PC-9 (cell line): ENCODE data around the gene APRT. TPM values are rescaled to one million over a fixed set of nuclear protein-coding genes. Genes with fewer than 3 reads are reported as not detected.
"Not testable (repeated sequence)": the region's sequence is repeated elsewhere in the genome, so short reads cannot be mapped to it uniquely, and the experiment has no call there.

Experiments used
- BruUV-seq: library from RNA; stranded (reverse); fragments of 400-500 nt; replicated peaks from 2 replicates; lab custom pipeline; 2021; lab: Mats Ljungman, UMichigan
- CTCF ChIA-PET: fragments of 300-600 bp; sonication (Branson Sonifier 250); formaldehyde crosslinking; loops from one replicate; lab custom pipeline; 2022; ENCODE audit warnings: antibody characterized with exemption; lab: Charles Lee
- POLR2A ChIA-PET: fragments of 300-600 bp; sonication (Branson Sonifier 250); formaldehyde crosslinking; loops from one replicate; lab custom pipeline; 2022; ENCODE audit warnings: antibody characterized with exemption; ENCODE audit not compliant: unreplicated experiment; lab: Charles Lee
- DNase-seq, 2 experiments: peaks; one replicate each; pipeline versions ENCODE4 v3.0.0 to v3.0.0-alpha.2; 2015 to 2022; ENCODE audit warnings: mixed read lengths in 1 of 2
- H2AFZ ChIP-seq: fragments of 200-600 bp; sonication (generic); 2 replicates; pipeline ENCODE4 v1.8.1; 2017; ENCODE audit warnings: antibody characterized with exemption
- H3F3A ChIP-seq: fragments of 200-600 bp; sonication (generic); 2 replicates; pipeline ENCODE4 v1.8.1; 2017; ENCODE audit warnings: antibody characterized with exemption, mild to moderate bottlenecking, low read depth; ENCODE audit not compliant: insufficient read depth
- H3K27ac ChIP-seq: fragments of 200-600 bp; sonication (generic); 2 replicates; pipeline ENCODE4 v1.6.1; 2016; ENCODE audit warnings: mixed run types
- H3K27me3 ChIP-seq: fragments of 200-600 bp; sonication (generic); 2 replicates; pipeline ENCODE4 v1.6.1; 2016; ENCODE audit warnings: low read depth, mixed run types; ENCODE audit not compliant: insufficient read depth
- H3K36me3 ChIP-seq: fragments of 200-600 bp; sonication (generic); 2 replicates; pipeline ENCODE4 v1.6.1; 2016; ENCODE audit warnings: low read depth, mixed run types
- H3K4me1 ChIP-seq: fragments of 200-600 bp; sonication (generic); replicated peaks from 2 replicates; pipeline ENCODE4 v1.6.1; 2016; ENCODE audit warnings: mixed run types; ENCODE audit not compliant: insufficient read depth
- H3K4me2 ChIP-seq: fragments of 200-600 bp; sonication (generic); 2 replicates; pipeline ENCODE4 v1.6.1; 2017; ENCODE audit warnings: mixed run types
- H3K4me3 ChIP-seq: fragments of 200-600 bp; sonication (generic); 2 replicates; pipeline ENCODE4 v1.6.1; 2016; ENCODE audit warnings: mixed run types
- H3K79me2 ChIP-seq: fragments of 200-600 bp; sonication (generic); 2 replicates; pipeline ENCODE4 v1.6.1; 2017; ENCODE audit warnings: low read depth, mixed run types
- H3K9me2 ChIP-seq: fragments of 200-600 bp; sonication (generic); 2 replicates; pipeline ENCODE4 v1.8.1; 2017; ENCODE audit warnings: mild to moderate bottlenecking; ENCODE audit not compliant: insufficient read depth
- H3K9me3 ChIP-seq: fragments of 200-600 bp; sonication (generic); 2 replicates; pipeline ENCODE4 v1.8.1; 2016; ENCODE audit warnings: low read depth; ENCODE audit not compliant: insufficient read depth
- H4K20me1 ChIP-seq: fragments of 200-600 bp; sonication (generic); 2 replicates; pipeline ENCODE4 v1.8.1; 2017; ENCODE audit not compliant: insufficient read depth
- CTCF ChIP-seq: fragments of 200-600 bp; sonication (generic); conservative IDR thresholded peaks from 2 replicates; pipeline ENCODE4 v1.6.1; 2017; ENCODE audit warnings: mixed run types, antibody characterized with exemption, mild to moderate bottlenecking, moderate library complexity
- EZH2 ChIP-seq: fragments of 200-600 bp; sonication (generic); IDR thresholded peaks from 2 replicates; pipeline ENCODE4 v1.8.0; 2017; ENCODE audit warnings: antibody characterized with exemption, low read depth
- intact Hi-C: fragments of 100-400 bp; cut with micrococcal nuclease; formaldehyde crosslinking; loops from one replicate; pipeline ENCODE4 v1.10.0; 2022; ENCODE audit not compliant: unreplicated experiment
- total RNA-seq: library from RNA; stranded (reverse); gene quantifications from 2 replicates; pipeline ENCODE4 v1.2.3, GENCODE V29; 2021

Gene APRT
- total RNA-seq, 1 experiment from 2014 or later: 213 TPM

GRCh38 chr16:88824256-88825077 is 12.7 kb upstream of the APRT start:
- H3K4me3 ChIP-seq: no peak overlapping the region
- intact Hi-C loops: no loop called here
- no peaks in the 10 kb centered on the region for H3K4me1 ChIP-seq
- ChIA-PET POLR2A (no interaction called here), CTCF (no interaction called here)
- no peaks in the 10 kb centered on the region for H3F3A ChIP-seq
- no peak for DNase-seq
- no peaks in the 10 kb centered on the region for H3K9me3 ChIP-seq
- no peak overlapping the region for H3K27ac ChIP-seq
- H3K4me2 ChIP-seq: no peak overlapping the region
- no peak for TF ChIP-seq EZH2
- no peak for TF ChIP-seq CTCF
- no TSS peak for BruUV-seq
- no peak overlapping the region for H2AFZ ChIP-seq
- H3K36me3 ChIP-seq: no peaks in the 10 kb centered on the region
- no peaks in the 10 kb centered on the region for H3K9me2 ChIP-seq
- H4K20me1 ChIP-seq: no peaks in the 10 kb centered on the region
- H3K79me2 ChIP-seq: no peaks in the 10 kb centered on the region
- no peaks in the 10 kb centered on the region for H3K27me3 ChIP-seq

- H3K4me1 ChIP-seq, intact Hi-C loops, H3K4me3 ChIP-seq, H4K20me1 ChIP-seq, H3F3A ChIP-seq, BruUV-seq, H3K36me3 ChIP-seq, H3K27me3 ChIP-seq, POLR2A ChIA-PET, H3K4me2 ChIP-seq, CTCF ChIA-PET, DNase-seq, H3K9me2 ChIP-seq, H2AFZ ChIP-seq, H3K79me2 ChIP-seq, H3K27ac ChIP-seq, H3K9me3 ChIP-seq: not testable (repeated sequence)
Observed at GRCh38 chr16:88823646-88824045, 11.9 kb upstream of the APRT start.

GRCh38 chr16:88822281-88823040 is 10.7 kb upstream of the APRT start:
- intact Hi-C loops: no loop called here
- H3F3A ChIP-seq: no peaks in the 10 kb centered on the region
- H3K4me3 ChIP-seq: no peak overlapping the region
- BruUV-seq: no TSS peak
- no peaks in the 10 kb centered on the region for H3K9me2 ChIP-seq
- DNase-seq: no peak
- no peak overlapping the region for H3K4me2 ChIP-seq
- TF ChIP-seq EZH2: no peak
- TF ChIP-seq CTCF: no peak
- ChIA-PET POLR2A (no interaction called here), CTCF (no interaction called here)
- no peak overlapping the region for H2AFZ ChIP-seq
- H3K36me3 ChIP-seq: no peaks in the 10 kb centered on the region
- no peaks in the 10 kb centered on the region for H3K9me3 ChIP-seq
- H3K79me2 ChIP-seq: no peaks in the 10 kb centered on the region
- no peaks in the 10 kb centered on the region for H4K20me1 ChIP-seq
- H3K27me3 ChIP-seq: no peaks in the 10 kb centered on the region
- no peak overlapping the region for H3K27ac ChIP-seq
- no peaks in the 10 kb centered on the region for H3K4me1 ChIP-seq
